RWPE2 (cell line): ENCODE results near the gene ARHGDIG.

Experiments
- ATAC-seq: fragments of 200-7000 bp; cut with Tn5 transposase; 3 replicates; pipeline ENCODE4 v1.9.1; 2021; ENCODE audit warnings: low read depth
- DNase-seq: peaks from one replicate; pipeline ENCODE4 v3.0.0-alpha.2; 2020; ENCODE audit warnings: low spot score
- H3K27ac ChIP-seq: fragments of 450-650 bp; 2 replicates; pipeline ENCODE4 v1.5.1; 2017; ENCODE audit warnings: mild to moderate bottlenecking; ENCODE audit not compliant: poor library complexity, severe bottlenecking
- H3K27me3 ChIP-seq: fragments of 250-450 bp; sonication (Bioruptor Pico); 2 replicates; pipeline ENCODE4 v1.5.1; 2021; ENCODE audit warnings: mild to moderate bottlenecking, moderate library complexity; ENCODE audit not compliant: insufficient read depth, poor library complexity, severe bottlenecking
- H3K36me3 ChIP-seq: fragments of 250-450 bp; sonication (Bioruptor Pico); 2 replicates; pipeline ENCODE4 v1.5.1; 2020; ENCODE audit warnings: low read depth, mild to moderate bottlenecking, moderate library complexity
- H3K4me1 ChIP-seq: fragments of 250-450 bp; sonication (Bioruptor Pico); 2 replicates; pipeline ENCODE4 v1.5.1; 2021; ENCODE audit warnings: mild to moderate bottlenecking, moderate library complexity; ENCODE audit not compliant: insufficient read depth, poor library complexity, severe bottlenecking
- H3K4me3 ChIP-seq: fragments of 250-450 bp; sonication (Bioruptor Pico); 2 replicates; pipeline ENCODE4 v1.5.1; 2021; ENCODE audit warnings: mild to moderate bottlenecking, moderate library complexity; ENCODE audit not compliant: severe bottlenecking
- H3K9me3 ChIP-seq: fragments of 250-450 bp; sonication (Bioruptor Pico); 2 replicates; pipeline ENCODE4 v1.5.1; 2021; ENCODE audit warnings: mild to moderate bottlenecking, moderate library complexity; ENCODE audit not compliant: severe bottlenecking
- CTCF ChIP-seq: fragments of 450-650 bp; IDR thresholded peaks from one replicate; pipeline ENCODE4 v1.5.1; 2017; ENCODE audit warnings: mild to moderate bottlenecking, moderate library complexity; ENCODE audit not compliant: poor library complexity, severe bottlenecking

Gene ARHGDIG

GRCh38 chr16:259226-259625 lies 21.2 kb upstream of the ARHGDIG start:
- Histone ChIP-seq H3K9me3 (no peaks in the 10 kb centered on the region), H3K27me3 (no peaks in the 10 kb centered on the region), H3K4me3 (no peak overlapping the region), H3K36me3 (peaks cover 11% of the 10 kb centered on the region), H3K27ac (no peak overlapping the region), H3K4me1 (no peaks in the 10 kb centered on the region)
- DNase-seq (no peak), ATAC-seq (no peak)
- TF ChIP-seq CTCF = no peak

GRCh38 chr16:259814-260253 lies 20.6 kb upstream of the ARHGDIG start:
- H3K9me3 ChIP-seq = no peaks in the 10 kb centered on the region
- DNase-seq (peak; percentile 60), ATAC-seq (no peak)
- no peak overlapping the region for H3K4me3 ChIP-seq
- no peak for TF ChIP-seq CTCF
- peaks cover 11% of the 10 kb centered on the region; the same call in 1 of the 2 replicates for H3K36me3 ChIP-seq
- H3K4me1 ChIP-seq = no peaks in the 10 kb centered on the region
- no peaks in the 10 kb centered on the region for H3K27me3 ChIP-seq
- no peak overlapping the region for H3K27ac ChIP-seq

- Histone ChIP-seq H3K4me3 (no peak overlapping the region), H3K27ac (no peak overlapping the region), H3K4me1 (no peaks in the 10 kb centered on the region), H3K9me3 (no peaks in the 10 kb centered on the region), H3K36me3 (peaks cover 11% of the 10 kb centered on the region; the same call in 1 of the 2 replicates), H3K27me3 (no peaks in the 10 kb centered on the region)
- no peak for TF ChIP-seq CTCF
- DNase-seq = no peak
- ATAC-seq = no peak
Measured at GRCh38 chr16:260326-260725, 20.1 kb upstream of the ARHGDIG start.

- no peak for TF ChIP-seq CTCF
- ATAC-seq = no peak
Measured at GRCh38 chr16:261031-261691, 19.2 kb upstream of the ARHGDIG start.

GRCh38 chr16:262121-262745 lies 18.2 kb upstream of the ARHGDIG start:
- peak; percentile 66 for DNase-seq
- 0 out of 2 replicates have a peak, but pooled peaks cover 4% of the 10 kb centered on the region for H3K36me3 ChIP-seq

More at GRCh38 chr16:261031-261691, 19.2 kb upstream of the ARHGDIG start:
- Histone ChIP-seq H3K9me3 (no peaks in the 10 kb centered on the region), H3K4me1 (peaks cover 5% of the 10 kb centered on the region), H3K4me3 (no peak overlapping the region), H3K36me3 (peaks cover 5% of the 10 kb centered on the region; the same call in 1 of the 2 replicates), H3K27me3 (no peaks in the 10 kb centered on the region), H3K27ac (no peak overlapping the region)
- no peak for DNase-seq

More at GRCh38 chr16:262121-262745, 18.2 kb upstream of the ARHGDIG start:
- Histone ChIP-seq H3K27ac (no peak overlapping the region), H3K27me3 (no peaks in the 10 kb centered on the region), H3K9me3 (no peaks in the 10 kb centered on the region), H3K4me3 (no peak overlapping the region), H3K4me1 (peaks cover 5% of the 10 kb centered on the region)
- no peak for ATAC-seq
- no peak for TF ChIP-seq CTCF
